Measurements from ENCODE around the gene DZIP3. TPM values are rescaled to one million over a fixed set of nuclear protein-coding genes. Genes with fewer than 3 reads are reported as not detected.

The DZIP3 gene
- total and polyA plus RNA-seq, 2 of the 13 experiments (the other 11 are each of a cell fraction or from before 2014, with no cell fraction given), result 11.3 to 17.3 TPM

DNA sequence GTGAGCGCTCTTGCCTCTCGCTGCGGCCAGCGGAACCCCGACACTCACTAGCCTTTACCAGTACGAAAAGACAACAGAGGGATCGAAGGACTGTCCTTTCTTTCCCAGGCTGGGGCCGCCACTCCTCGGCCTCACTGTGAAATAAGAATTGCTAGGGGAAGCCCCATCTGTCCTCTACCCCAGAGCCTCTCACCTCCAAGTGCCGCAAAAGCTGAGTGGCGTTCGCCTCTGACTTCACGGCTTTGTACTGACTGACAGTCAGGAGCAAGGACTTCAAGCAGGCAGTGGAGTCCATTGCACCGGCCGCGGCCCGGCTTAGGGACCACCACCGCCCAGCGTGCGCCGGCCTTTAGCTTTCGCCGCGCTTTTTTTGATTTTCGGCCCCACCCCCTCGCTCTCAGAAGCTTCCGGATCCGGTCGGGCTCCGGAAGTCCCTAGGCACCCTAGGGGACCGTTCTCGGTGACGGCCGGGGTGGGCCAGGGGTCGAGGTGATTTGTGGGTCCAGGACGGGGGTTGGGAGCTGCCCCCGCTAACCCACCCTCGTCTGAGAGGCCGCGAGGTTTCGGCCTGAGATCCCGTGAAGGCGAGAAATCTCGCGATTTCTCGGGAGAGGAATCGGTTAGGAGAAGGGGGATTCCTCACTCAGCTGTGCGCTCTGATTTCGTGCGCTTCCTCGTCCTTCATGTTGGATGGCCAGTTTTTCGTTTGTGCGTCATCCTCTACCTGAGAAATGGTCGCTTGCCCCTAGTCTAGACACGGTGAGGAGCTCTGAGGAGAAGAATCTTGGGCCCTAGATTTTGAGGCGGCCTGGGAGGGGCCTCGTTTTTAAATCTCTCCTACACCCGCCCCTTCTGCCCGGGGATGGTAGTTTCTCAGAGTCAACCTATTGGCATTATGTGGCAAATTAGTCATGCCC lies at the start of gene DZIP3, which contains the start of gene CIP2A (continued):
- peak; percentile 11; the same call in 1 of the 2 replicates for TF ChIP-seq KLF11 (CRISPR knock-in tag; IDR thresholded peaks at IDR 0.05)
- TF ChIP-seq HOMEZ (CRISPR knock-in tag; IDR thresholded peaks at IDR 0.05; ENCODE audit: low read depth), result peak; percentile 99
- no peak; the same call in 1 of the 2 replicates for TF ChIP-seq ARHGAP35 (CRISPR knock-in tag; IDR thresholded peaks at IDR 0.05; ENCODE audit: borderline replicate concordance)
- peak; percentile 28; the same call in 1 of the 2 replicates for TF ChIP-seq ZSCAN9 (CRISPR knock-in tag; IDR thresholded peaks at IDR 0.05; ENCODE audit: borderline replicate concordance)
- TF ChIP-seq ZNF558 (CRISPR knock-in tag; IDR thresholded peaks at IDR 0.05; ENCODE audit: borderline replicate concordance), result no peak
- TF ChIP-seq JARID2 (CRISPR knock-in tag; IDR thresholded peaks at IDR 0.05; ENCODE audit: insufficient replicate concordance), result no peak
- no peak for TF ChIP-seq NR1H2 (CRISPR knock-in tag; IDR thresholded peaks at IDR 0.05; ENCODE audit: borderline replicate concordance, low read depth)
- no peak for TF ChIP-seq ZNF672 (CRISPR knock-in tag; IDR thresholded peaks at IDR 0.05)
- TF ChIP-seq ZNF230 (CRISPR knock-in tag; IDR thresholded peaks at IDR 0.05), result peak; percentile 81; the same call in 1 of the 2 replicates
- no peak for TF ChIP-seq SKI (IDR thresholded peaks at IDR 0.05; ENCODE audit: partially characterized antibody)
- no peak for TF ChIP-seq ZBTB21 (CRISPR knock-in tag; IDR thresholded peaks at IDR 0.05)
- TF ChIP-seq RORA (CRISPR knock-in tag; IDR thresholded peaks at IDR 0.05), result no peak
- peak; percentile 91 for TF ChIP-seq PHF8 (CRISPR knock-in tag; IDR thresholded peaks at IDR 0.05)
- TF ChIP-seq MAZ (IDR thresholded peaks at IDR 0.05; ENCODE audit: borderline replicate concordance, low read depth, low read length), result no peak; the same call in 1 of the 2 replicates
- TF ChIP-seq MAZ (CRISPR knock-in tag; IDR thresholded peaks at IDR 0.05; ENCODE audit: low read depth), result peak; percentile 90
- TF ChIP-seq SMARCE1 (IDR thresholded peaks at IDR 0.05; ENCODE audit: borderline replicate concordance), result no peak
- no peak; the same call in 1 of the 2 replicates for TF ChIP-seq ZNF644 (CRISPR knock-in tag; IDR thresholded peaks at IDR 0.05; ENCODE audit: low read depth)
- TF ChIP-seq, protein P1, sequence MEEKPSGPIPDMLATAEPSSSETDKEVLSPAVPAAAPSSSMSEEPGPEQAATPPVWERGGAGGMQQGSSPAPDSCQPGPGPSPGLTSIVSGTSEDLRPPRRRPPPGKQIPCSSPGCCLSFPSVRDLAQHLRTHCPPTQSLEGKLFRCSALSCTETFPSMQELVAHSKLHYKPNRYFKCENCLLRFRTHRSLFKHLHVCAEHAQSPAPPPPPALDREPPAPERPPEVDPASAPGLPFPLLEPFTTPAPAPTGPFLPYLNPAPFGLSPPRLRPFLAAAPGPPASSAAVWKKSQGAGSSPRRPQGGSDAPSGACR (CRISPR knock-in tag; IDR thresholded peaks at IDR 0.05), result 0 out of 2 replicates have a peak, but pooled peaks have one; percentile 47
- TF ChIP-seq THYN1 (CRISPR knock-in tag; IDR thresholded peaks at IDR 0.05; ENCODE audit: borderline replicate concordance, low read depth), result no peak
- peak; percentile 75 for TF ChIP-seq SALL1 (CRISPR knock-in tag; IDR thresholded peaks at IDR 0.05)
- peak; percentile 81; the same call in 1 of the 2 replicates for TF ChIP-seq BORCS8-MEF2B (CRISPR knock-in tag; IDR thresholded peaks at IDR 0.05)
- TF ChIP-seq NFYB (CRISPR knock-in tag; IDR thresholded peaks at IDR 0.05), result 0 out of 2 replicates have a peak, but pooled peaks have one; percentile 29
- peak; percentile 86 for TF ChIP-seq RXRA (CRISPR knock-in tag; IDR thresholded peaks at IDR 0.05)
- TF ChIP-seq, protein P2, sequence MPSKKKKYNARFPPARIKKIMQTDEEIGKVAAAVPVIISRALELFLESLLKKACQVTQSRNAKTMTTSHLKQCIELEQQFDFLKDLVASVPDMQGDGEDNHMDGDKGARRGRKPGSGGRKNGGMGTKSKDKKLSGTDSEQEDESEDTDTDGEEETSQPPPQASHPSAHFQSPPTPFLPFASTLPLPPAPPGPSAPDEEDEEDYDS (CRISPR knock-in tag; IDR thresholded peaks at IDR 0.05), result peak; percentile 86
- TF ChIP-seq KLF15 (CRISPR knock-in tag; IDR thresholded peaks at IDR 0.05; ENCODE audit: borderline replicate concordance), result no peak
- TF ChIP-seq SIN3B (IDR thresholded peaks at IDR 0.05; ENCODE audit: low read length), result peak; percentile 96
- peak; percentile 76; the same call in 1 of the 2 replicates for TF ChIP-seq ZSCAN31 (CRISPR knock-in tag; IDR thresholded peaks at IDR 0.05; ENCODE audit: low read depth)
- no peak for TF ChIP-seq FIP1L1 (IDR thresholded peaks at IDR 0.05; ENCODE audit: borderline replicate concordance, insufficient read depth, low read depth, low read length)
